ENCODE results near the gene SHB. TPM values are rescaled to one million over a fixed set of nuclear protein-coding genes. Genes with fewer than 3 reads are reported as not detected.

SHB gene
- 9.7 and 14.2 TPM in 2 replicates for total RNA-seq

GRCh38 chr9:38068701-38069628 lies at the start of gene SHB:
TSS of gene SHB (minus strand) at chr9:38069227. CDS start at chr9:38068645, 582 bp downstream.

GRCh38 chr9:37903647-37904444 lies 165.2 kb downstream of the SHB start, which contains the start of gene SLC25A51:
TSS of gene SLC25A51 (minus strand) at chr9:37904127. CDS start at chr9:37888550, 15,577 bp downstream.

Other genes with a start within 250 kb of the SHB start
- 79.5 and 79.9 TPM in 2 replicates for gene SLC25A51, start 165.1 kb downstream of the SHB start, total RNA-seq

Data from smooth muscle cell of bladder (primary cell).